ENCODE measurements around the gene RTTN. TPM values are rescaled to one million over a fixed set of nuclear protein-coding genes. Genes with fewer than 3 reads are reported as not detected.
"Not testable (repeated sequence)": the region's sequence is repeated elsewhere in the genome, so short reads cannot be mapped to it uniquely, and the experiment has no call there.

The RTTN gene
- 10 to 100 TPM; 21.8 to 73.7 TPM for total RNA-seq

- DNase-seq (ENCODE audit: low spot score) (peak; percentile 94), ATAC-seq (peak; percentile 98)
- peaks cover 22 to 27% of the 10 kb centered on the region in 2 donors for H3K4me1 Mint-ChIP-seq (ENCODE audit: low read depth in 2 of 2)
- peak within 1 kb of the TSS; percentile 100 for H3K4me3 Mint-ChIP-seq
- peak within 1 kb of the TSS; percentile 92 to 99 for H3K27ac Mint-ChIP-seq
- H3K36me3 Mint-ChIP-seq: peaks cover 6% of the 10 kb centered on the region
- peaks cover 14 to 15% of the 10 kb centered on the region in 2 donors for H3K27me3 Mint-ChIP-seq
- H3K9me3 Mint-ChIP-seq: no peaks in the 10 kb centered on the region
Measured at GRCh38 chr18:70205421-70206397, at the start of gene RTTN. TSS of gene RTTN (minus strand) at chr18:70205687. CDS start at chr18:70205658, 29 bp downstream.

- ATAC-seq: no peak
- Mint-ChIP-seq H3K4me3 (no peak overlapping the region), H3K27me3 (peaks cover 7 to 10% of the 10 kb centered on the region in 2 donors), H3K27ac (no peak overlapping the region), H3K36me3 (no peaks in the 10 kb centered on the region), H3K4me1 (ENCODE audit: low read depth in 2 of 2) (no peaks in the 10 kb centered on the region), H3K9me3 (no peaks in the 10 kb centered on the region)
- no peak for DNase-seq (ENCODE audit: low spot score)
Measured at GRCh38 chr18:70250781-70251180, 45.3 kb upstream of the RTTN start.

- not testable (repeated sequence) for H3K36me3 Mint-ChIP-seq; H3K4me1 Mint-ChIP-seq (ENCODE audit: low read depth in 2 of 2); DNase-seq (ENCODE audit: low spot score); H3K4me3 Mint-ChIP-seq; ATAC-seq; H3K27ac Mint-ChIP-seq; H3K9me3 Mint-ChIP-seq
- peaks cover 5 to 11% of the 10 kb centered on the region in 2 donors for H3K27me3 Mint-ChIP-seq
Measured at GRCh38 chr18:70249861-70250260, 44.4 kb upstream of the RTTN start.

GRCh38 chr18:70249118-70249517 lies 43.6 kb upstream of the RTTN start:
- Mint-ChIP-seq H3K36me3 (no peaks in the 10 kb centered on the region), H3K27me3 (peaks cover 5 to 11% of the 10 kb centered on the region in 2 donors), H3K27ac (no peak overlapping the region), H3K4me1 (ENCODE audit: low read depth in 2 of 2) (no peaks in the 10 kb centered on the region), H3K4me3 (no peak overlapping the region), H3K9me3 (no peaks in the 10 kb centered on the region)
- ATAC-seq (no peak), DNase-seq (ENCODE audit: low spot score) (no peak)

- Mint-ChIP-seq H3K27me3 (peaks cover 4 to 11% of the 10 kb centered on the region in 2 donors), H3K9me3 (no peaks in the 10 kb centered on the region), H3K36me3 (no peaks in the 10 kb centered on the region), H3K27ac (no peak overlapping the region), H3K4me1 (ENCODE audit: low read depth in 2 of 2) (no peaks in the 10 kb centered on the region), H3K4me3 (no peak overlapping the region)
- ATAC-seq: no peak
- DNase-seq (ENCODE audit: low spot score): no peak
Measured at GRCh38 chr18:70246061-70246466, 40.6 kb upstream of the RTTN start.

- Mint-ChIP-seq H3K4me1 (ENCODE audit: low read depth in 2 of 2) (no peaks in the 10 kb centered on the region), H3K36me3 (no peaks in the 10 kb centered on the region), H3K27me3 (peaks cover 8 to 25% of the 10 kb centered on the region in 2 donors), H3K9me3 (no peaks in the 10 kb centered on the region), H3K4me3 (no peak overlapping the region), H3K27ac (no peak overlapping the region)
- no peak for ATAC-seq
- no peak for DNase-seq (ENCODE audit: low spot score)
Measured at GRCh38 chr18:70243131-70243929, 37.8 kb upstream of the RTTN start.

- not testable (repeated sequence) for H3K9me3 Mint-ChIP-seq; DNase-seq (ENCODE audit: low spot score); H3K4me1 Mint-ChIP-seq (ENCODE audit: low read depth in 2 of 2); H3K4me3 Mint-ChIP-seq; H3K27ac Mint-ChIP-seq; H3K36me3 Mint-ChIP-seq; ATAC-seq
- H3K27me3 Mint-ChIP-seq: peaks cover 21 to 22% of the 10 kb centered on the region in 2 donors
Measured at GRCh38 chr18:70236921-70237320, 31.4 kb upstream of the RTTN start.

GRCh38 chr18:70235478-70235877 lies 30.0 kb upstream of the RTTN start:
- H3K27me3 Mint-ChIP-seq: peaks cover 22 to 29% of the 10 kb centered on the region in 2 donors
- H3K9me3 Mint-ChIP-seq: no peaks in the 10 kb centered on the region
- no peak overlapping the region for H3K27ac Mint-ChIP-seq
- ATAC-seq (no peak), DNase-seq (ENCODE audit: low spot score) (no peak)
- H3K4me1 Mint-ChIP-seq (ENCODE audit: low read depth in 2 of 2): no peaks in the 10 kb centered on the region
- H3K36me3 Mint-ChIP-seq: no peaks in the 10 kb centered on the region
- H3K4me3 Mint-ChIP-seq: no peak overlapping the region

GRCh38 chr18:70234667-70235459 lies 29.4 kb upstream of the RTTN start:
- ATAC-seq: no peak
- no peak for DNase-seq (ENCODE audit: low spot score)
- no peak overlapping the region for H3K27ac Mint-ChIP-seq
- peaks cover 22 to 31% of the 10 kb centered on the region in 2 donors for H3K27me3 Mint-ChIP-seq
- no peaks in the 10 kb centered on the region for H3K36me3 Mint-ChIP-seq
- no peaks in the 10 kb centered on the region for H3K4me1 Mint-ChIP-seq (ENCODE audit: low read depth in 2 of 2)
- no peak overlapping the region for H3K4me3 Mint-ChIP-seq
- no peaks in the 10 kb centered on the region for H3K9me3 Mint-ChIP-seq

GRCh38 chr18:70233974-70234373 lies 28.5 kb upstream of the RTTN start:
- H3K36me3 Mint-ChIP-seq: no peaks in the 10 kb centered on the region
- H3K4me3 Mint-ChIP-seq: no peak overlapping the region
- no peaks in the 10 kb centered on the region for H3K4me1 Mint-ChIP-seq (ENCODE audit: low read depth in 2 of 2)
- no peak overlapping the region for H3K27ac Mint-ChIP-seq
- DNase-seq (ENCODE audit: low spot score): no peak
- H3K9me3 Mint-ChIP-seq: peaks cover 5% of the 10 kb centered on the region
- no peak for ATAC-seq
- H3K27me3 Mint-ChIP-seq: peaks cover 13 to 25% of the 10 kb centered on the region in 2 donors

GRCh38 chr18:70232261-70232660 lies 26.8 kb upstream of the RTTN start:
- Mint-ChIP-seq H3K27ac (no peak overlapping the region), H3K36me3 (peaks cover under 1% of the 10 kb centered on the region), H3K4me1 (ENCODE audit: low read depth in 2 of 2) (no peaks in the 10 kb centered on the region), H3K27me3 (peaks cover 7 to 26% of the 10 kb centered on the region in 2 donors), H3K9me3 (peaks cover 12% of the 10 kb centered on the region), H3K4me3 (no peak overlapping the region)
- DNase-seq (ENCODE audit: low spot score): no peak
- ATAC-seq: no peak

GRCh38 chr18:70229639-70230038 lies 24.2 kb upstream of the RTTN start:
- DNase-seq (ENCODE audit: low spot score): no peak
- Mint-ChIP-seq H3K9me3 (peaks cover 16% of the 10 kb centered on the region), H3K27ac (no peak overlapping the region), H3K4me1 (ENCODE audit: low read depth in 2 of 2) (no peaks in the 10 kb centered on the region), H3K27me3 (peaks cover 14 to 21% of the 10 kb centered on the region in 2 donors), H3K36me3 (peaks cover 4% of the 10 kb centered on the region), H3K4me3 (no peak overlapping the region)
- ATAC-seq: no peak

- DNase-seq (ENCODE audit: low spot score) (no peak), ATAC-seq (no peak)
- Mint-ChIP-seq H3K9me3 (peaks cover 16% of the 10 kb centered on the region), H3K4me3 (no peak overlapping the region), H3K27ac (no peak overlapping the region), H3K36me3 (peaks cover 4% of the 10 kb centered on the region), H3K27me3 (peaks cover 24 to 25% of the 10 kb centered on the region in 2 donors), H3K4me1 (ENCODE audit: low read depth in 2 of 2) (no peaks in the 10 kb centered on the region)
Measured at GRCh38 chr18:70228536-70228935, 23.0 kb upstream of the RTTN start.

Data from natural killer cell treated with Interleukin-12 subunit alpha and Interleukin-12 subunit beta and Interleukin-15 and Interleukin-18, amount 100 ng/mL, for 72 hours (primary cell).